Endodermal cell (in vitro differentiated cells): ENCODE results near the gene LRTM2. TPM values are rescaled to one million over a fixed set of nuclear protein-coding genes. Genes with fewer than 3 reads are reported as not detected.

Experiments used
- DNase-seq: peaks from one replicate; pipeline ENCODE4 v3.0.0-alpha.2; 2017
- H3K27ac ChIP-seq: 2 replicates; pipeline ENCODE4 v1.5.1; 2013; ENCODE audit warnings: mild to moderate bottlenecking, low read depth, low read length, moderate library complexity
- H3K27me3 ChIP-seq: 2 replicates; pipeline ENCODE4 v1.6.1; 2013; ENCODE audit warnings: mild to moderate bottlenecking, low read length, moderate library complexity; ENCODE audit not compliant: insufficient read depth, control insufficient read depth, poor library complexity, severe bottlenecking
- H3K36me3 ChIP-seq: 2 replicates; pipeline ENCODE4 v1.7.0; 2013; ENCODE audit warnings: mild to moderate bottlenecking, low read length, moderate library complexity; ENCODE audit not compliant: control insufficient read depth, insufficient read depth
- H3K4me1 ChIP-seq: one replicate; pipeline ENCODE4 v1.7.0; 2013; ENCODE audit warnings: low read length; ENCODE audit not compliant: control insufficient read depth, insufficient read depth
- H3K4me3 ChIP-seq: 2 replicates; pipeline ENCODE4 v1.5.1; 2013; ENCODE audit warnings: mild to moderate bottlenecking, low read length, moderate library complexity
- H3K9ac ChIP-seq: 2 replicates; pipeline ENCODE4 v1.6.1; 2013; ENCODE audit warnings: mild to moderate bottlenecking, low read length, moderate library complexity; ENCODE audit not compliant: poor library complexity, severe bottlenecking; ENCODE audit errors: extremely low read depth
- H3K9me3 ChIP-seq: 2 replicates; pipeline ENCODE4 v1.6.1; 2013; ENCODE audit warnings: mild to moderate bottlenecking, low read length, moderate library complexity; ENCODE audit not compliant: control insufficient read depth
- H3K27ac Mint-ChIP-seq: 2 replicates; pipeline ENCODE4 v1.8.0; 2020; ENCODE audit warnings: mixed read lengths
- H3K27me3 Mint-ChIP-seq: 2 replicates; pipeline ENCODE4 v1.8.0; 2021; ENCODE audit warnings: mild to moderate bottlenecking, mixed read lengths; ENCODE audit not compliant: insufficient read depth
- H3K36me3 Mint-ChIP-seq: 2 replicates; pipeline ENCODE4 v1.8.0; 2020; ENCODE audit warnings: low read depth, mixed read lengths
- H3K4me1 Mint-ChIP-seq: 2 replicates; pipeline ENCODE4 v1.8.0; 2020; ENCODE audit warnings: mixed read lengths
- H3K4me3 Mint-ChIP-seq: 2 replicates; pipeline ENCODE4 v1.8.0; 2020; ENCODE audit warnings: mild to moderate bottlenecking, moderate library complexity, mixed read lengths
- H3K9me3 Mint-ChIP-seq: 2 replicates; pipeline ENCODE4 v1.8.0; 2020; ENCODE audit warnings: mild to moderate bottlenecking, mixed read lengths
- CTCF ChIP-seq: fragments of 200-600 bp; sonication (generic); conservative IDR thresholded peaks from 2 replicates; pipeline ENCODE4 v1.5.0; 2021; ENCODE audit warnings: antibody characterized with exemption, mild to moderate bottlenecking
- WGBS, 2 experiments: methylation state at CpG; one replicate each; pipeline versions ENCODE4 v1.1.5 to v1.1.7; 2013; ENCODE audit warnings: missing lambda C conversion rate in 2 of 2, mixed read lengths in 1 of 2; ENCODE audit not compliant: insufficient coverage in 1 of 2, insufficient read length in 1 of 2; 5-methylcytosine and 5-hydroxymethylcytosine counted together
- total RNA-seq, 2 donors: library from RNA; stranded (reverse); fragmentation: NEBNext Ultra II Directional in 1 of 2; extraction: Animal tissue kit (Norgen Biotek cat#: 25700) in 1 of 2; gene quantifications; 2 replicates in 1 of 2; 3 replicates in 1 of 2; pipeline ENCODE4 v1.2.1, GENCODE V29; 2021

Gene LRTM2
- total RNA-seq, 2 donors from 2014 or later, result 0.40 TPM

GRCh38 chr12:1799882-1800400 is 20.4 kb upstream of the LRTM2 start:
- no peak for TF ChIP-seq CTCF
- Mint-ChIP-seq H3K4me1 (peaks cover 17% of the 10 kb centered on the region), H3K27ac (peak overlapping the region; percentile 12), H3K27me3 (no peaks in the 10 kb centered on the region), H3K4me3 (no peak overlapping the region), H3K36me3 (no peaks in the 10 kb centered on the region), H3K9me3 (no peaks in the 10 kb centered on the region)
- DNase-seq, result peak; percentile 45
- Histone ChIP-seq H3K27me3 (no peaks in the 10 kb centered on the region), H3K27ac (no peak overlapping the region), H3K4me1 (peaks cover 4% of the 10 kb centered on the region), H3K4me3 (no peak overlapping the region), H3K9ac (no peak overlapping the region), H3K36me3 (no peaks in the 10 kb centered on the region), H3K9me3 (no peaks in the 10 kb centered on the region)
- 95 to 98% methylated on average over 7 to 12 of the region's 12 CpGs for WGBS, 2 experiments

- peaks cover 10% of the 10 kb centered on the region for H3K4me1 Mint-ChIP-seq
- H3K4me3 Mint-ChIP-seq, result no peak overlapping the region
- 83 to 98% methylated on average over 7 to 12 of the region's 14 CpGs for WGBS, 2 experiments
- Histone ChIP-seq H3K27me3 (no peaks in the 10 kb centered on the region), H3K4me3 (no peak overlapping the region), H3K9me3 (no peaks in the 10 kb centered on the region), H3K27ac (no peak overlapping the region), H3K36me3 (no peaks in the 10 kb centered on the region), H3K4me1 (no peaks in the 10 kb centered on the region), H3K9ac (no peak overlapping the region)
- DNase-seq, result peak; percentile 89
- no peaks in the 10 kb centered on the region for H3K36me3 Mint-ChIP-seq
- H3K27ac Mint-ChIP-seq, result no peak overlapping the region
- peak; percentile 81 for TF ChIP-seq CTCF
- H3K27me3 Mint-ChIP-seq, result no peaks in the 10 kb centered on the region
- no peaks in the 10 kb centered on the region for H3K9me3 Mint-ChIP-seq
Observed at GRCh38 chr12:1800401-1801302, 19.7 kb upstream of the LRTM2 start.

- H3K4me3 Mint-ChIP-seq, result no peak overlapping the region
- H3K9me3 Mint-ChIP-seq, result no peaks in the 10 kb centered on the region
- Histone ChIP-seq H3K36me3 (no peaks in the 10 kb centered on the region), H3K27me3 (no peaks in the 10 kb centered on the region), H3K9ac (no peak overlapping the region), H3K4me3 (no peak overlapping the region), H3K9me3 (no peaks in the 10 kb centered on the region), H3K27ac (no peak overlapping the region), H3K4me1 (no peaks in the 10 kb centered on the region)
- no peaks in the 10 kb centered on the region for H3K27me3 Mint-ChIP-seq
- no peak for TF ChIP-seq CTCF
- H3K4me1 Mint-ChIP-seq, result peaks cover 5% of the 10 kb centered on the region
- 86 to 96% methylated on average over 12 to 16 of the region's 16 CpGs for WGBS, 2 experiments
- no peaks in the 10 kb centered on the region for H3K36me3 Mint-ChIP-seq
- no peak overlapping the region for H3K27ac Mint-ChIP-seq
- peak; percentile 44 for DNase-seq
Observed at GRCh38 chr12:1801303-1801975, 18.9 kb upstream of the LRTM2 start.
